ENCODE measurements around the gene DLL1.

DNA sequence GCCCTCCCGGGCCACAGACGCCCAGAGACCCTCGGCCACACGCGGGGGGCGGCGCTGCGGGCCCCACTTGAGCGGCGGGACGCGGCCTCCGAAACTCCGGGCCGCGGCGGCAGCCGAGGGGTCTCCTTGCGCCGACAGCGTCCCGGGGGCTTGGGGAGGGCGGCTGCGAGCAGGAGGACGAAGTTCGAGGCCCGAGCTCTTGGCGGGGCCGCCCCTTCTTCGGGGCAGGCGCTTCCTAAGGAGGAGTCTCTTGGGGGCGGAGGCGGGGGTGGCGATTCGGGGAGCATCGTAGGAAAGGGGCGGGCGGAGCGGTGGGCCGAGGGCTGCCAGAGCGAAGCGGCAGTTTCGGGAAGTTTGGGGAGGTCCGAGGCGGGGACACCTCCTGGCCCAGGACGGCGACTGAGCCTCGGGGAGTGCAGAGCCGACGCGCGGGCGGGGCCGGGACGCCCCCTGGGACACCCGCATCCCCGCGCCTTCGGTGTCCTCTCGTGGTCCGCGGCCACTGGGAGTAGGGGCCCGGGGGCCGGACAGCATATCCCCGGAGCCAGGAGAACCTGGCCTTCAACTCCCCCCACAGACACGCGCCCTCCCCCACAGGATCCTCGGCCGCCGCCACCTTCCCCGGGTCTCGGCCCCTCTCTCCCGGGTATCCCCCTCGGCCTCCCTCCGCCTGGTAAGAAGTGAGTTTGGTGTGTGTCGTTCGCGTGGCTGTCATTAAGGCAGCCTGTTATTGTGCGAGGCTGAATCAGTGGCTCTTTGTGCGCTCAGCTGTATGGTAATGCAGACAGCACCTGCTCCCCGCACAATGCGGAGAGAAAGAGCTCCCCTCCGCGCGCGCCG is 613 bp upstream of the DLL1 start:
- no peak for TF ChIP-seq CTCF (IDR thresholded peaks at IDR 0.05 in 8 of 11, conservative IDR thresholded peaks at IDR 0.05 in 3 of 11)
- TF ChIP-seq POLR2A (IDR thresholded peaks at IDR 0.05) = no peak

Data from spleen (tissue), 7 donors.